GM18519 (cell line): ENCODE measurements around the gene GPR155.

ENCODE experiments used
- ATAC-seq: cut with Tn5 transposase; IDR thresholded peaks from one replicate; pipeline ENCODE4 v1.9.1; 2021; ENCODE audit warnings: mild to moderate bottlenecking, moderate library complexity; ENCODE audit not compliant: unreplicated experiment, low FRiP score

Gene GPR155

GRCh38 chr2:174486563-174487107, at the start of gene GPR155:
Gene GPR155 (minus strand): TSS chr2:174487029. CDS start chr2:174481956, 5,073 bp downstream.
- ATAC-seq, result peak; percentile 29

GRCh38 chr2:174535757-174536703, 49.2 kb upstream of the GPR155 start:
- no peak for ATAC-seq

- ATAC-seq, result no peak
Observed at GRCh38 chr2:174535083-174535482, 48.3 kb upstream of the GPR155 start.

- ATAC-seq, result no peak
Observed at GRCh38 chr2:174529916-174530315, 43.1 kb upstream of the GPR155 start.

- no peak for ATAC-seq
Observed at GRCh38 chr2:174527959-174528358, 41.1 kb upstream of the GPR155 start.

- ATAC-seq, result no peak
Observed at GRCh38 chr2:174527101-174527721, 40.4 kb upstream of the GPR155 start.

- no peak for ATAC-seq
Observed at GRCh38 chr2:174524527-174524926, 37.7 kb upstream of the GPR155 start.

- ATAC-seq, result no peak
Observed at GRCh38 chr2:174522553-174522952, 35.7 kb upstream of the GPR155 start.

GRCh38 chr2:174518395-174518794, 31.6 kb upstream of the GPR155 start:
- ATAC-seq, result no peak

GRCh38 chr2:174516501-174517378, 29.9 kb upstream of the GPR155 start:
- no peak for ATAC-seq

GRCh38 chr2:174512345-174512744, 25.5 kb upstream of the GPR155 start:
- ATAC-seq, result no peak

GRCh38 chr2:174511580-174512260, 24.9 kb upstream of the GPR155 start:
- no peak for ATAC-seq

- no peak for ATAC-seq
Observed at GRCh38 chr2:174510583-174511189, 23.9 kb upstream of the GPR155 start.

- no peak for ATAC-seq
Observed at GRCh38 chr2:174503161-174503809, 16.5 kb upstream of the GPR155 start.

- ATAC-seq, result no peak
Observed at GRCh38 chr2:174499371-174499770, 12.5 kb upstream of the GPR155 start.

- ATAC-seq, result no peak
Observed at GRCh38 chr2:174495365-174496012, 8.7 kb upstream of the GPR155 start.

- ATAC-seq, result peak; percentile 23
Observed at GRCh38 chr2:174493549-174494331, 6.9 kb upstream of the GPR155 start.

GRCh38 chr2:174492963-174493431, 6.2 kb upstream of the GPR155 start:
- peak; percentile 83 for ATAC-seq
